Hematopoietic multipotent progenitor cell treated with erythropoietin and hydrocortisone succinate and interleukin-3 and kit ligand, for 4 days (in vitro differentiated cells): ENCODE data around the gene SPATA9.
A peak's percentile ranks its signal among the peaks of the same experiment; 100 is the strongest.
"Not testable (repeated sequence)": the region's sequence is repeated elsewhere in the genome, so short reads cannot be mapped to it uniquely, and the experiment has no call there.

Experiments used
- DNase-seq: peaks from one replicate; pipeline ENCODE4 v3.0.0-alpha.2; 2015

Gene SPATA9

GRCh38 chr5:95715799-95716461, 33.1 kb upstream of the SPATA9 start:
- DNase-seq = no peak

GRCh38 chr5:95713960-95714710, 31.3 kb upstream of the SPATA9 start:
- DNase-seq = no peak

GRCh38 chr5:95713246-95713645, 30.5 kb upstream of the SPATA9 start:
- not testable (repeated sequence) for DNase-seq

- peak; percentile 94 for DNase-seq
Observed at GRCh38 chr5:95712347-95712958, 29.7 kb upstream of the SPATA9 start.

- DNase-seq = no peak
Observed at GRCh38 chr5:95711501-95712346, 28.9 kb upstream of the SPATA9 start.

- DNase-seq = not testable (repeated sequence)
Observed at GRCh38 chr5:95710651-95711500, 28.1 kb upstream of the SPATA9 start.

GRCh38 chr5:95709967-95710650, 27.3 kb upstream of the SPATA9 start:
- peak; percentile 80 for DNase-seq

GRCh38 chr5:95708876-95709275, 26.1 kb upstream of the SPATA9 start:
- DNase-seq = no peak

GRCh38 chr5:95707534-95708188, 24.9 kb upstream of the SPATA9 start:
- DNase-seq = not testable (repeated sequence)

- no peak for DNase-seq
Observed at GRCh38 chr5:95707055-95707454, 24.3 kb upstream of the SPATA9 start.

GRCh38 chr5:95706196-95706595, 23.4 kb upstream of the SPATA9 start:
- DNase-seq = not testable (repeated sequence)

- DNase-seq = no peak
Observed at GRCh38 chr5:95704150-95704549, 21.4 kb upstream of the SPATA9 start.

- DNase-seq = no peak
Observed at GRCh38 chr5:95701074-95701473, 18.3 kb upstream of the SPATA9 start.

- DNase-seq = no peak
Observed at GRCh38 chr5:95699337-95699736, 16.5 kb upstream of the SPATA9 start.

- DNase-seq = no peak
Observed at GRCh38 chr5:95697781-95698681, 15.2 kb upstream of the SPATA9 start.

- no peak for DNase-seq
Observed at GRCh38 chr5:95690333-95690732, 7.5 kb upstream of the SPATA9 start.

- DNase-seq = no peak
Observed at GRCh38 chr5:95689680-95690079, 6.9 kb upstream of the SPATA9 start.

GRCh38 chr5:95686651-95687050, 3.9 kb upstream of the SPATA9 start:
- DNase-seq = no peak

- DNase-seq = no peak
Observed at GRCh38 chr5:95684361-95684760, 1.6 kb upstream of the SPATA9 start.

GRCh38 chr5:95673081-95673480, 9.7 kb downstream of the SPATA9 start:
- DNase-seq = no peak
